ENCODE measurements around the gene LHFPL3.
A peak's percentile ranks its signal among the peaks of the same experiment; 100 is the strongest.

LHFPL3 gene

DNA sequence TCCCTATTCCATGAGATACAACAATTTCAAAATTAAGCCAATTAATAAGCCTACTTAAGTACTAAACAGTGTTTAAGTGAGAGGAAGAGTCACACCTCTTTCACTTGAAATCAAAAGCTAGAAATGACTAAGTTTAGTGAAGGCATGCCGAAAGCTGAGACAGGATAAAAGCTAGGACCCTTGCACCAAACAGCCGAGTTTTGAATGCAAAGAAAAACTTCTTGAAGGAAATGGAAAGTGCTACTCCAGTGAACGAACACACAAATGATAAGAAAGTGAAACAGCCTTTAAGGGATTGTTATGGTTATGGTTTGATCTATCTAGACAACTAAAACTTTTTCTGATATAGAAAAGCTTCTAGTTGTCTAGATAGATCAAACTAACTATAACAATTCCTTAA lies 550.2 kb downstream of the LHFPL3 start:
- no peak for TF ChIP-seq EP300 (IDR thresholded peaks at IDR 0.05; ENCODE audit: borderline replicate concordance)
- TF ChIP-seq FOXM1 (IDR thresholded peaks at IDR 0.05; ENCODE audit: borderline replicate concordance, low read depth), result no peak
- no peak for TF ChIP-seq CEBPB (IDR thresholded peaks at IDR 0.05)
- no peak for TF ChIP-seq NFIC (IDR thresholded peaks at IDR 0.05)
- no peak for TF ChIP-seq TEAD4 (IDR thresholded peaks at IDR 0.05)
- no peak for TF ChIP-seq RAD21 (IDR thresholded peaks at IDR 0.05; ENCODE audit: low read depth)
- TF ChIP-seq CREB1 (IDR thresholded peaks at IDR 0.05; ENCODE audit: low read depth), result no peak
- TF ChIP-seq, protein P1, sequence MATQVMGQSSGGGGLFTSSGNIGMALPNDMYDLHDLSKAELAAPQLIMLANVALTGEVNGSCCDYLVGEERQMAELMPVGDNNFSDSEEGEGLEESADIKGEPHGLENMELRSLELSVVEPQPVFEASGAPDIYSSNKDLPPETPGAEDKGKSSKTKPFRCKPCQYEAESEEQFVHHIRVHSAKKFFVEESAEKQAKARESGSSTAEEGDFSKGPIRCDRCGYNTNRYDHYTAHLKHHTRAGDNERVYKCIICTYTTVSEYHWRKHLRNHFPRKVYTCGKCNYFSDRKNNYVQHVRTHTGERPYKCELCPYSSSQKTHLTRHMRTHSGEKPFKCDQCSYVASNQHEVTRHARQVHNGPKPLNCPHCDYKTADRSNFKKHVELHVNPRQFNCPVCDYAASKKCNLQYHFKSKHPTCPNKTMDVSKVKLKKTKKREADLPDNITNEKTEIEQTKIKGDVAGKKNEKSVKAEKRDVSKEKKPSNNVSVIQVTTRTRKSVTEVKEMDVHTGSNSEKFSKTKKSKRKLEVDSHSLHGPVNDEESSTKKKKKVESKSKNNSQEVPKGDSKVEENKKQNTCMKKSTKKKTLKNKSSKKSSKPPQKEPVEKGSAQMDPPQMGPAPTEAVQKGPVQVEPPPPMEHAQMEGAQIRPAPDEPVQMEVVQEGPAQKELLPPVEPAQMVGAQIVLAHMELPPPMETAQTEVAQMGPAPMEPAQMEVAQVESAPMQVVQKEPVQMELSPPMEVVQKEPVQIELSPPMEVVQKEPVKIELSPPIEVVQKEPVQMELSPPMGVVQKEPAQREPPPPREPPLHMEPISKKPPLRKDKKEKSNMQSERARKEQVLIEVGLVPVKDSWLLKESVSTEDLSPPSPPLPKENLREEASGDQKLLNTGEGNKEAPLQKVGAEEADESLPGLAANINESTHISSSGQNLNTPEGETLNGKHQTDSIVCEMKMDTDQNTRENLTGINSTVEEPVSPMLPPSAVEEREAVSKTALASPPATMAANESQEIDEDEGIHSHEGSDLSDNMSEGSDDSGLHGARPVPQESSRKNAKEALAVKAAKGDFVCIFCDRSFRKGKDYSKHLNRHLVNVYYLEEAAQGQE (IDR thresholded peaks at IDR 0.05; ENCODE audit: low read depth), result no peak

DNA sequence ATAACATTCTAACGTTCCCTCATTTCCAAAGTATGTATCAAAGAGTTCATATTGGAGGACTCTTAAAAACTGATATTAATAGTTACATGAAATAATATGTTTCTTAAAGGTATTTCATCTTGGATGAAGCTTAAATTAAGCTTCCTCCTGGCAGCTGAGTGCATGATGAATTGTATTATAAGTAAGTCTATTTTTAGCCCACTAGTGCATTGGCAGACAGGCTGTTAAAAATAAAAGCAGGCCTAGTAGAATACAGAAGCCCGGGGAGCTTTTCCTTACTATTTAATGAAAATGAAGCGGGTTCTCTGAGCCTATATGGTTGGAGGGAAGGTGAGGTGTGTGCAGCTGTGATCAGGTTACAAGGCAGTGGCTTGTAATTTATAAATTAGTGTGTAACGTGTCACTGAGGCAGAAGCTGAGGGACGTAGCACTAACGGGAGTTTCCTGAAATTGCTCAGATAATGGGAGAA lies 554.9 kb downstream of the LHFPL3 start:
- TF ChIP-seq, protein P2, sequence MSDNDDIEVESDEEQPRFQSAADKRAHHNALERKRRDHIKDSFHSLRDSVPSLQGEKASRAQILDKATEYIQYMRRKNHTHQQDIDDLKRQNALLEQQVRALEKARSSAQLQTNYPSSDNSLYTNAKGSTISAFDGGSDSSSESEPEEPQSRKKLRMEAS (IDR thresholded peaks at IDR 0.05), result no peak
- no peak for TF ChIP-seq EP300 (IDR thresholded peaks at IDR 0.05; ENCODE audit: borderline replicate concordance)

DNA sequence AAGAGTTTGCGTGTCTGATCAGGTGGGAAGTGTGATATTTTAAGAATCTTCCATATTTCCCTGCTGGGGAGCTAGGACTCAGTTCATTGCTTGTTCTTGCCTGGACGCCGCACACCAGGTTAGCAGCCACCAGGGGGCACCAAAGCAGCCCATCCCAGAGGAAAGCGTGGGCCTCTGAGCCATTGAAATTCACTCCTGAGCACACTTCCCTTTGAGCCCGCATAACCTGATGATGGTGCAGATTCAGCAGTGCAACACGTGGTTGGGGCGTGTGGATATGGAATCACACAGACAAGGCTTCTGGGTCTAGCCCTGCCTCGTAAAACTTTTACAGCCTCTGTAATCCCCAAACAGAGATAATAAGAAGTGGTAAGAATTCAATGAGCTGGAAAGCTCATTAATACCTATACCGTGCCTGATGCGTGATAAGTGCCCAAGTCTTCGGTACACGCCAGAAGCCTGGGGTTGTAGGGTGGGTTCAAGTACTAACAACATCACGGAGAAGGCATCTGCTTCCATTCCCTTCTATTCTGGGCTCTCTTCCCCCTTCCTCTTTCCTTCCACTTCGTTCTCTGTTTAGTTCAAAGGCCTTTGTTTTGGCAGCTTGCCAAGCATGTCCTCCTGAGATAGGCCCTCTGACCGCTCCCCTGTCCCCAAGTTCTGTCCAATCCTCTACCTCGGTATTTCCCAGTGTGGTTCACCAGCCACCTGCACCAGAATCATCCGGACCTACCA lies 555.5 kb downstream of the LHFPL3 start:
- TF ChIP-seq YY1 (IDR thresholded peaks at IDR 0.05; ENCODE audit: low read depth) (peak; percentile 33; the same call in 1 of the 2 replicates), EGR1 (IDR thresholded peaks at IDR 0.05) (no peak), TCF12 (IDR thresholded peaks at IDR 0.05; ENCODE audit: low read depth) (no peak), ZBTB7A (IDR thresholded peaks at IDR 0.05; ENCODE audit: low read depth) (no peak), RAD21 (IDR thresholded peaks at IDR 0.05; ENCODE audit: low read depth) (peak; percentile 74), TEAD4 (IDR thresholded peaks at IDR 0.05) (0 out of 2 replicates have a peak, but pooled peaks have one; percentile 12), EP300 (IDR thresholded peaks at IDR 0.05; ENCODE audit: borderline replicate concordance) (no peak), FOXM1 (IDR thresholded peaks at IDR 0.05; ENCODE audit: borderline replicate concordance, low read depth) (no peak), CEBPB (IDR thresholded peaks at IDR 0.05) (no peak), TAF1 (IDR thresholded peaks at IDR 0.05; ENCODE audit: low read depth) (no peak), CREB1 (IDR thresholded peaks at IDR 0.05; ENCODE audit: low read depth) (no peak), NFIC (IDR thresholded peaks at IDR 0.05) (peak; percentile 68; the same call in 1 of the 2 replicates)
- TF ChIP-seq, protein P3, sequence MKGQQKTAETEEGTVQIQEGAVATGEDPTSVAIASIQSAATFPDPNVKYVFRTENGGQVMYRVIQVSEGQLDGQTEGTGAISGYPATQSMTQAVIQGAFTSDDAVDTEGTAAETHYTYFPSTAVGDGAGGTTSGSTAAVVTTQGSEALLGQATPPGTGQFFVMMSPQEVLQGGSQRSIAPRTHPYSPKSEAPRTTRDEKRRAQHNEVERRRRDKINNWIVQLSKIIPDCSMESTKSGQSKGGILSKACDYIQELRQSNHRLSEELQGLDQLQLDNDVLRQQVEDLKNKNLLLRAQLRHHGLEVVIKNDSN (IDR thresholded peaks at IDR 0.05), result peak; percentile 71
- TF ChIP-seq, protein P1 (IDR thresholded peaks at IDR 0.05; ENCODE audit: low read depth), result no peak
- TF ChIP-seq, protein P2 (IDR thresholded peaks at IDR 0.05), result peak; percentile 77

DNA sequence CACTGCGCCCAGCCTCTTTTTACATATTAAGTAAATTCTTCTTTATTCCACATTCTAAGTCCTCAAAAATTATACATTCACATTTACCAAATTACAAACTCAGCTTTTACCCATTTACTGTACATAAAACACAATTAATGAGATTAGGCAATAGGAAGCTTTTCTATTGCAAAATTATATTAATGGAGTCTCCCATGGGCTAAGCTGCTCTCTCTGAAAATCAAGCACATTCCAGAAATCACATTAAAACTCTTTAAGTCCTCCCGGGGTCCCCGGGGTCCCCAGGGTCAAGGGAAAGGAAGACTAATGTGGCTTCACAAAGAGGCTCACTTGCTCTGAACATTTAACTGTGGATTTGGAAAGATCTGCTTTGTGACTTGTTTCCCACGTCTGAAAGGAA lies 558.2 kb downstream of the LHFPL3 start:
- TF ChIP-seq NFIC (IDR thresholded peaks at IDR 0.05) (no peak), EP300 (IDR thresholded peaks at IDR 0.05; ENCODE audit: borderline replicate concordance) (no peak), TCF12 (IDR thresholded peaks at IDR 0.05; ENCODE audit: low read depth) (no peak), EGR1 (IDR thresholded peaks at IDR 0.05) (no peak), CEBPB (IDR thresholded peaks at IDR 0.05) (no peak), RAD21 (IDR thresholded peaks at IDR 0.05; ENCODE audit: low read depth) (no peak), TEAD4 (IDR thresholded peaks at IDR 0.05) (no peak), FOXM1 (IDR thresholded peaks at IDR 0.05; ENCODE audit: borderline replicate concordance, low read depth) (no peak), TAF1 (IDR thresholded peaks at IDR 0.05; ENCODE audit: low read depth) (no peak), YY1 (IDR thresholded peaks at IDR 0.05; ENCODE audit: low read depth) (no peak), CREB1 (IDR thresholded peaks at IDR 0.05; ENCODE audit: low read depth) (no peak), ZBTB7A (IDR thresholded peaks at IDR 0.05; ENCODE audit: low read depth) (no peak)
- TF ChIP-seq, protein P3 (IDR thresholded peaks at IDR 0.05), result no peak
- TF ChIP-seq, protein P2 (IDR thresholded peaks at IDR 0.05), result no peak
- TF ChIP-seq, protein P1 (IDR thresholded peaks at IDR 0.05; ENCODE audit: low read depth), result no peak

Measured in Ishikawa (cell line).